Measurements from ENCODE around the gene SORBS1.

The SORBS1 gene

GRCh38 chr10:95285556-95285955, 275.6 kb downstream of the SORBS1 start:
- no peak for DNase-seq

GRCh38 chr10:95284807-95285206, 276.4 kb downstream of the SORBS1 start:
- no peak for DNase-seq

- no peak for DNase-seq
Measured at GRCh38 chr10:95282107-95282506, 279.1 kb downstream of the SORBS1 start.

- DNase-seq, result no peak
Measured at GRCh38 chr10:95281206-95281605, 280.0 kb downstream of the SORBS1 start.

- no peak for DNase-seq
Measured at GRCh38 chr10:95280637-95281036, 280.5 kb downstream of the SORBS1 start.

- DNase-seq, result no peak
Measured at GRCh38 chr10:95279042-95279820, 281.9 kb downstream of the SORBS1 start.

GRCh38 chr10:95278061-95278988, 282.8 kb downstream of the SORBS1 start:
- DNase-seq, result no peak

GRCh38 chr10:95277614-95278013, 283.6 kb downstream of the SORBS1 start:
- no peak for DNase-seq

- DNase-seq, result no peak
Measured at GRCh38 chr10:95277201-95277570, 284.0 kb downstream of the SORBS1 start.

- no peak for DNase-seq
Measured at GRCh38 chr10:95276367-95277200, 284.6 kb downstream of the SORBS1 start.

- DNase-seq, result no peak
Measured at GRCh38 chr10:95275726-95276366, 285.3 kb downstream of the SORBS1 start.

GRCh38 chr10:95273393-95274312, 287.5 kb downstream of the SORBS1 start:
- no peak for DNase-seq

GRCh38 chr10:95268438-95268837, 292.7 kb downstream of the SORBS1 start:
- DNase-seq, result no peak

GRCh38 chr10:95267251-95267650, 293.9 kb downstream of the SORBS1 start:
- DNase-seq, result no peak

- DNase-seq, result no peak
Measured at GRCh38 chr10:95266674-95267095, 294.5 kb downstream of the SORBS1 start.

- no peak for DNase-seq
Measured at GRCh38 chr10:95265572-95265971, 295.6 kb downstream of the SORBS1 start.

- DNase-seq, result no peak
Measured at GRCh38 chr10:95264227-95265051, 296.7 kb downstream of the SORBS1 start.

GRCh38 chr10:95263864-95264226, 297.3 kb downstream of the SORBS1 start:
- no peak for DNase-seq

GRCh38 chr10:95262763-95263518, 298.2 kb downstream of the SORBS1 start:
- no peak for DNase-seq

GRCh38 chr10:95261926-95262325, 299.2 kb downstream of the SORBS1 start:
- DNase-seq, result no peak

Measured in T-helper 2 cell (primary cell).